GM20431 (cell line): ENCODE data around the gene ZNF490.
"Not testable (repeated sequence)": the region's sequence is repeated elsewhere in the genome, so short reads cannot be mapped to it uniquely, and the experiment has no call there.

Source experiments
- in situ Hi-C: fragments of 300-500 bp; cut with MseI, MboI; formaldehyde crosslinking; loops from one replicate; pipeline ENCODE4 v1.15.0; 2020; ENCODE audit warnings: low sequenced_read_pairs; ENCODE audit not compliant: unreplicated experiment

Gene ZNF490

GRCh38 chr19:12623361-12624031 lies 12.9 kb upstream of the ZNF490 start:
- in situ Hi-C loops = no loop called here

DNA sequence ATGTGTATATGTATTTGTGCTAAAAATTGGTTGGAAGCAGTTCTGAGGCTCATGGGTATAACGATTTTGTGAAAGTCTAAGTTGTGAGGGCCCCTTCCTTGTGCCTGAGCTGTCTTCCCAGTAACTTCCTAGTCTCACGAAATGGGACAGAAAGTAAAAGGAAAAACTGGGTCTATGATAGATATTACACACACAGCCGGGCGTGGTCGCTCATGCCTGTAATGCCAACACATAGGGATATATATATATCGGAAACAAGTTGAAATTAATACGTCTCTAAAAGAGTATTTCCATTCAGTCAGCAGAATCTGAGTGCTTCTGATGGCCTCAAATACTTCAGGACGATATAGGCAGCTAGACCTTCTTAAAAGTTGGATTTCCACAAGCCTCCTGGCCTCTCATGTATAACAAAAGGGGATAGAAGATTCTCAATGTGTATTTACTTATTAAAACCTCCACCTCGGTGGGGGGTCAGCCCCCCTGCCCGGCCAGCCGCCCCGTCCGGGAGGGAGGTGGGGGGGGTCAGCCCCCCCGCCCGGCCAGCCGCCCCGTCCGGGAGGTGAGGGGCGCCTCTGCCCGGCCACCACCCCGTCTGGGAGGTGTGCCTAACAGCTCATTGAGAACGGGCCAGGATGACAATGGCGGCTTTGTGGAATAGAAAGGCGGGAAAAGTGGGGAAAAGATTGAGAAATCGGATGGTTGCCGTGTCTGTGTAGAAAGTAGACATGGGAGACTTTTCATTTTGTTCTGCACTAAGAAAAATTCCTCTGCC lies 10.8 kb upstream of the ZNF490 start:
- in situ Hi-C loops = not testable (repeated sequence)

GRCh38 chr19:12617646-12618045 lies 7.0 kb upstream of the ZNF490 start:
- in situ Hi-C loops = no loop called here

DNA sequence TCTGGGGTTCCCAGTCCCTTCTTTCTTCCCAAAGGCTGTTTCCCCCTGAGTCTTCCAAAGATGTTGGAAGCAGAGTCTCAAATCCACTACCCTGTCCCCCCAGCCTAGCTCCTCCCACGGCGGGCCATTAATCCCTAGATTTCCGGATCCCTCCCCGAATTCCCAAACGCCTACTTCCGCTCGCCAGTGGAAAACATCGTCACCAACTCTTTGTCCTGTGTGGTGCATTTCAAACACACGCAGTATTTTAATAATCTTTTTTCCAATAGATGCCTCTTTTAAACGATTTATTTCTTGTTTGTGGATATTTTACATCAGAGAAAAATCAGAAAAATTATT lies 717 bp upstream of the ZNF490 start:
- in situ Hi-C loops = no loop called here

GRCh38 chr19:12607631-12608030 lies 3.0 kb downstream of the ZNF490 start:
- in situ Hi-C loops = no loop called here

DNA sequence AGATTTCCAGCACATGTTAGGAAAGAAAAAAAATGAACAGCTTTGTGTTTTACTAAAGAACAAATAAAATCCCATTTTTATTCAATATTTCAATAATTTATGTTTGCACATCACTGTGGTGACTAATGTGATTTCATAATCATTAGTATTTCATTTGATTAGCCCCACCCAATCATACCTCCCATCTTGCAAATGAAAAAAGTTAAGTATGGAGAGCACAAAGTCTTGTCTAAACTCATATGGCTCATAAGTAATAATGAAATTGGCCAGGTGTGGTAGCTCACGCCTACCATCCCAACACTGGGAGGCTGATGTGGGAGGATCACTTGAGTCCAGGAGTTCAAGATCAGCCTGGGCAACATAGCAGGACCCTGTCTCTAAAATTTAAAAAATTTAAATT lies 3.8 kb downstream of the ZNF490 start:
- in situ Hi-C loops = no loop called here

GRCh38 chr19:12603714-12604113 lies 6.9 kb downstream of the ZNF490 start:
- in situ Hi-C loops = no loop called here

DNA sequence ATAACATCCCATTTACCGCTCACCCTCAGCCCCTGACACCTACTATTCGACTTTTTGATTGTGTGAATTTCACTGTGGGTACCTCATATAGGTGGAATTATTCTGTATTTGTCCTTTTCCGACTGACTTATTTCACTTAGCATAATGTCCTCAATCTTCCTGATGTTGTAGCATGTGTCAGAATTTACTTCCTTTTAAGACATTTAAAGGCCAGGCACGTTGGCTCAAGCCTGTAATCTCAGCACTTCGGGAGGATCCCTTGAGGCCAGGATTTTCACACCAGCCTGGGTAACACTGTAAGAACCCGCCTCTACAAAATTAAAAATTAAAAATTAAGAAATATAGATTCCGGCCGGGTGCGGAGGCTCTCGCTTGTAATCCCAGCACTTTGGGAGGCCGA lies 13.0 kb downstream of the ZNF490 start:
- in situ Hi-C loops = no loop called here

- in situ Hi-C loops = no loop called here
Observed at GRCh38 chr19:12596927-12597548, 13.6 kb downstream of the ZNF490 start.

DNA sequence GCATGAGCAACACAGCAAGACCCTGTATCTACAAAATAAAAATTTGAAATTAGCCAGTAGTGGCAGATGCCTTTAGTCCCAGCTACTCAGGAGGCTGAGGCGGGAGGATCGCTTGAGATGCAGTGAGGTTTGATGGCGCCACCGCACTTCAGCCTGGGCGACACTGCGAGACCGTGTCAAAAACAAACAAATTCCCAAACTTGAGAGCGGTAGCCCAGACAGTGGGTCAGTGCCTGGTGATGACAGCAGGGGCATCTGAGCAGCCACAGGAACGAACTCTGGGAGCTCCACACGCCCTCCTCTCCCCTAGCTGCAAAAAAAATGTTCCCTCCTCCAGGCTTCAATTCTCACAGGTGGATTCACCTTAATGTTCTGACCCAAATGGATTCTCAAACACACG lies 14.1 kb downstream of the ZNF490 start:
- in situ Hi-C loops = no loop called here

GRCh38 chr19:12581100-12581499 lies 29.5 kb downstream of the ZNF490 start:
- in situ Hi-C loops = no loop called here

- in situ Hi-C loops = no loop called here
Observed at GRCh38 chr19:12580180-12580694, 30.4 kb downstream of the ZNF490 start.

GRCh38 chr19:12578641-12579040 lies 32.0 kb downstream of the ZNF490 start:
- in situ Hi-C loops = no loop called here

DNA sequence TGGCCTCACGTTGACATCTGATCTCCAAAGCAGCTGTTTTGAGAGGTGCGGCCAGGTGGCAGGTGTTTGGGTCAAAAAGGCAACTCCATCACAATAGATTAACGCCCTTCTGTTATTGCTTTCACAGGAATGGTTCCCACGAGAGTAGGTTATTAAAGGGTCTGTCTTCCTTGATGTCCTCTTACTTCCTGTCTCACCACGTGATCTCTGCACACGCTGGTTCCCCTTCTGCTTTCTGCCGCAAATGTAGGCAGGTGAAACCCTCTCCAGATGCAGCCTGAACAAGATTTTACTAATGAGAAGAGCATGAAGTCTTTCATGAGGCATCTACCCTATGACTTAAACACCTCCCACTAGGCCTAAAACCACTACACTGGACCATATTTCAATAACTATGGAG lies 36.6 kb downstream of the ZNF490 start:
- in situ Hi-C loops = no loop called here

DNA sequence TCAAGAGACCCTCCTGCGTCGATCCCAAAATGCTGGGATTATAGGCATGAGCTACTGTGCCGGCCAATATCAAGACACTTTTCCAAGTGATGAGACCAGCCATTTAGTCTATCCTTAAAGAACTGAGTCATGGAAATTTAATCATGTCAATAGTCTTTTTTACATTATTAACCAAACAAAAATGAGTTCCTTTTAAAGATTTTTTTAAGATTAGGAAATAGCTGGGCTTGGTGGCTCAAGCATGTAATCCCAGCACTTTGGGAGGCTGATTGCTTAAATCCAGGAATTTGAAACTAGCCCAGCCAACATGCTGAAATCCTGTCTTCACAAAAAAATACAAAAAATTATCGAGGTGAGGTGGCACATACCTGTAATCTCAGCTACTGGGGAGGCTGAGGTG lies 42.7 kb downstream of the ZNF490 start:
- in situ Hi-C loops = loop anchor here (10.0 kb wide), 1 partner anchor 107 kb away; no protein-coding TSS in a partner anchor

- in situ Hi-C loops = loop anchor here (10.0 kb wide), 1 partner anchor 108 kb away; no protein-coding TSS in a partner anchor
Observed at GRCh38 chr19:12566380-12566779, 44.2 kb downstream of the ZNF490 start.

DNA sequence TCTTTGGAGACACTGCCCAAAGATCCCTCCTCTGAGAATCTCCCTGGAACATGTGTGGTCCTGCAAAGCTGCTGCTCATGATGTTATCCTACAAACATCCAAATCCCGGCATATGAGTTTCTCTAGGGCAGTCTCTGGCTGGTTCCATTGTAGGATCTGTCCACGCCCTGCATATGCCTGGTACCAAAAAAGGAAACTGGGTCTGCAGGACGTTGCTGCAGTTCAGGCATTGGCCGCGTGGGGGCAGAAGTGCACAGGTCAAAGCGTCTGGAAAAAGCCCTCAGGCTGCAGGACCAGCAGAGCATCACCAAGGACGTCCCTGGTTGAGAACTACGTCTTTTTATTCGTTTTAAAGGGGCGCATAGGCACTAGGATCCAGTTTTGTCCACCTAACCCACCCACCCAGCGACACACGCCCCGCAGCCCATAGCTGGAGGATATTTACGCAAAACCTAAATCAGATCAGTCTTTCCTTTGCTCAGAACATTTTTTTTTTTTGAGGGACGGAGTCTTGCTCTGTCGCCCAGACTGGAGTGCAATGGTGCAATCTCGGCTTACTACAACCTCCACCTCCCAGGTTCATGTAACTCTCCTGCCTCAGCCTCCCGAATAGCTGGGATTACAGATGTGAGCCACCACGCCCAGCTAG lies 46.5 kb downstream of the ZNF490 start:
- in situ Hi-C loops = loop anchor here (10.0 kb wide), 1 partner anchor 111 kb away; no protein-coding TSS in a partner anchor

- in situ Hi-C loops = no loop called here
Observed at GRCh38 chr19:12555456-12555930, 55.1 kb downstream of the ZNF490 start.

DNA sequence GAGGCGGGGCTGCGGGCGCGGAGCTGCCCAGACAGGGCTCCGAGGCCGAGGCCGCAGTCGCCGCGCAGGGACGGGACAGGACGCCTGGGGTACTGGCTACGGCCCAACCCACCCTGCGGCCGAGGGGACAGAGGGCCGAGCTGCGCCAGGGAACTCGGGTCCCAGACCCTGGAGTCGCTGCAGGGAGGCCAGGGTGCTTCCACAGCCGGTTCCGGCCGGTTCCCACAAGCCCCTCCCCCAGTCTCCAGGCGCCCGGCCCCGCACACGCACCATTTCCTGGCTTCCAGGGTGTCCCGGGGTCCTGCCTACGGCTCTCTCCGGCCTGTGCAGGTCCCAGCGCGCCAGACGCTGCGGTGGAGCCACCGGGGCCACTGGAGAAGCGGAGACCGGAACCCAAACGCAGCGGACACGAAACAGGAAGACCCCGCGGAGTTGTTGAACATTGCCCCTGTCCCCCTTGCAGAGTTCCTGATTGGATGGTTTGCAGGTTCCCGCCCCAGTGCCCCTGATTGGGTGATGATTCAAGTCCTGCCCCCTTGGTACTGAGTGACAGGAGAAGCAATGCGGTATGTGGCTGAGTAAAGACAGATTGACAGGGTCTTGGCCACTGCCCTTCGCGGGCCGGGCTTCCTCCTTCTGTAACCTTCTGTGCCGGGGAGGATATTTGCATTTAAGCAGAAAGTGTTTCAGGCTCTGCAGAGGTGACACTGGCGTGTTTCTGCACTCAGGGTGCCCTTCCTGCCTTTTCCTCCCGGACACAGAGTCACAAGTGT lies 59.4 kb downstream of the ZNF490 start, which contains the start of gene ZNF564:
TSS of gene ZNF564 (minus strand) at position 423 of the 773 bp plus-strand sequence. CDS start at position 273, 150 bp downstream.
- in situ Hi-C loops = no loop called here
